Neuronal stem cell (in vitro differentiated cells): ENCODE results near the gene GUCA1A.
"Not testable (repeated sequence)": the region's sequence is repeated elsewhere in the genome, so short reads cannot be mapped to it uniquely, and the experiment has no call there.

ENCODE experiments used
- DNase-seq: peaks from one replicate; pipeline ENCODE4 v3.0.0-alpha.2; 2013; ENCODE audit warnings: low spot score
- H2AFZ ChIP-seq: one replicate; pipeline ENCODE4 v1.6.1; 2013; ENCODE audit warnings: mild to moderate bottlenecking, low read length, inconsistent platforms
- H2AK5ac ChIP-seq: 2 replicates; pipeline ENCODE4 v1.6.1; 2013; ENCODE audit warnings: low read depth, mild to moderate bottlenecking, inconsistent platforms, low read length, moderate library complexity, mixed read lengths
- H2BK120ac ChIP-seq: 2 replicates; pipeline ENCODE4 v1.6.1; 2013; ENCODE audit warnings: low read depth, mild to moderate bottlenecking, inconsistent platforms, low read length, moderate library complexity, mixed read lengths
- H2BK12ac ChIP-seq: one replicate; pipeline ENCODE4 v1.6.1; 2013; ENCODE audit warnings: low read length, inconsistent platforms
- H2BK15ac ChIP-seq: 2 replicates; pipeline ENCODE4 v1.6.1; 2013; ENCODE audit warnings: mild to moderate bottlenecking, low read length, inconsistent platforms, mixed read lengths
- H2BK5ac ChIP-seq: one replicate; pipeline ENCODE4 v1.6.1; 2013; ENCODE audit warnings: inconsistent platforms, mild to moderate bottlenecking, low read length, moderate library complexity
- H3K14ac ChIP-seq: one replicate; pipeline ENCODE4 v1.6.1; 2013; ENCODE audit warnings: low read length, inconsistent platforms
- H3K18ac ChIP-seq: 2 replicates; pipeline ENCODE4 v1.6.1; 2013; ENCODE audit warnings: low read length, inconsistent platforms
- H3K23ac ChIP-seq: 2 replicates; pipeline ENCODE4 v1.6.1; 2013; ENCODE audit warnings: low read depth, mild to moderate bottlenecking, mixed read lengths, low read length, inconsistent platforms; ENCODE audit not compliant: poor library complexity
- H3K27ac ChIP-seq: replicated peaks from 3 replicates; pipeline ENCODE4 v1.5.1; 2013; ENCODE audit warnings: low read length, inconsistent platforms
- H3K27me3 ChIP-seq, 3 experiments: 2 replicates each; pipeline ENCODE4 v1.6.1; 2013; ENCODE audit warnings: low read length in 3 of 3, mild to moderate bottlenecking in 2 of 3, inconsistent platforms in 1 of 3, low read depth in 1 of 3, mixed read lengths in 1 of 3, moderate library complexity in 1 of 3; ENCODE audit not compliant: control insufficient read depth in 3 of 3, insufficient read depth in 3 of 3
- H3K36me3 ChIP-seq, 2 donors: replicated peaks in 1 of 2; 2 replicates each; pipeline ENCODE4 v1.6.1; 2013; ENCODE audit warnings: low read length in 2 of 2; ENCODE audit not compliant: control insufficient read depth in 2 of 2, insufficient read depth in 2 of 2
- H3K4ac ChIP-seq: 2 replicates; pipeline ENCODE4 v1.6.1; 2013; ENCODE audit warnings: inconsistent platforms, mild to moderate bottlenecking, low read length, moderate library complexity
- H3K4me1 ChIP-seq, 2 donors: 1 replicate in 1 of 2; 2 replicates in 1 of 2; pipeline ENCODE4 v1.6.1; 2013; ENCODE audit warnings: low read length in 2 of 2, low read depth in 1 of 2; ENCODE audit not compliant: control insufficient read depth in 2 of 2, insufficient read depth in 1 of 2
- H3K4me2 ChIP-seq: one replicate; pipeline ENCODE4 v1.6.1; 2013; ENCODE audit warnings: mild to moderate bottlenecking, low read length, inconsistent platforms; ENCODE audit not compliant: insufficient read depth, poor library complexity, severe bottlenecking
- H3K4me3 ChIP-seq, 2 donors: 2 replicates each; pipeline ENCODE4 v1.5.1; 2013; ENCODE audit warnings: low read length in 2 of 2, mild to moderate bottlenecking in 2 of 2, inconsistent platforms in 1 of 2, moderate library complexity in 1 of 2
- H3K79me1 ChIP-seq: one replicate; pipeline ENCODE4 v1.6.1; 2013; ENCODE audit warnings: low read depth, mild to moderate bottlenecking, inconsistent platforms, low read length, moderate library complexity
- H3K9ac ChIP-seq: one replicate; pipeline ENCODE4 v1.6.1; 2013; ENCODE audit warnings: mild to moderate bottlenecking, low read depth, low read length, inconsistent platforms; ENCODE audit not compliant: poor library complexity
- H3K9me3 ChIP-seq, 2 donors: replicated peaks in 1 of 2; 2 replicates each; pipeline versions ENCODE3 to v1.6.1; 2013; ENCODE audit warnings: low read length in 2 of 2, mild to moderate bottlenecking in 2 of 2, inconsistent platforms in 1 of 2, low read depth in 1 of 2, mixed read lengths in 1 of 2, moderate library complexity in 1 of 2; ENCODE audit not compliant: control insufficient read depth in 2 of 2, insufficient read depth in 1 of 2
- H4K8ac ChIP-seq: one replicate; pipeline ENCODE4 v1.6.1; 2013; ENCODE audit warnings: low read depth, mild to moderate bottlenecking, inconsistent platforms, low read length, moderate library complexity
- H4K91ac ChIP-seq: one replicate; pipeline ENCODE4 v1.6.1; 2013; ENCODE audit warnings: low read length, low read depth, mild to moderate bottlenecking, inconsistent platforms; ENCODE audit not compliant: poor library complexity
- WGBS, 2 donors: extraction: QIAGEN DNeasy Blood & Tissue Kit; methylation state at CpG; one replicate each; pipeline ENCODE4 v1.1.7; 2013; ENCODE audit warnings: missing lambda C conversion rate in 2 of 2, mixed read lengths in 1 of 2; ENCODE audit not compliant: insufficient read length in 2 of 2, insufficient replicate concordance in 1 of 2; ENCODE audit errors: extremely low coverage in 2 of 2; 5-methylcytosine and 5-hydroxymethylcytosine counted together

Gene GUCA1A

GRCh38 chr6:42188406-42188805 is 15.2 kb downstream of the GUCA1A start:
- peaks cover 0 to 1% of the 10 kb centered on the region in 2 donors for H3K4me1 ChIP-seq
- H3K9me3 ChIP-seq: no peaks in the 10 kb centered on the region
- H3K4me3 ChIP-seq: no peak overlapping the region
- no peak overlapping the region for H2AFZ ChIP-seq
- no peak overlapping the region for H4K8ac ChIP-seq
- H3K27ac ChIP-seq: no peak overlapping the region
- H2BK5ac ChIP-seq: no peak overlapping the region
- no peak overlapping the region for H4K91ac ChIP-seq
- H3K4me2 ChIP-seq: no peak overlapping the region
- H2AK5ac ChIP-seq: no peak overlapping the region
- H3K23ac ChIP-seq: no peak overlapping the region
- WGBS, 2 donors: no CpG with 5 or more reads among the region's 6 CpGs
- no peak overlapping the region for H3K18ac ChIP-seq
- no peaks in the 10 kb centered on the region for H3K36me3 ChIP-seq
- no peak overlapping the region for H3K9ac ChIP-seq
- no peak overlapping the region for H2BK15ac ChIP-seq
- H3K4ac ChIP-seq: no peak overlapping the region
- H3K27me3 ChIP-seq: no peaks in the 10 kb centered on the region
- H3K79me1 ChIP-seq: no peaks in the 10 kb centered on the region
- no peak for DNase-seq
- H3K14ac ChIP-seq: no peak overlapping the region
- H2BK120ac ChIP-seq: no peak overlapping the region
- H2BK12ac ChIP-seq: no peak overlapping the region

- no peak overlapping the region for H2BK12ac ChIP-seq
- no CpG with 5 or more reads among the region's 5 CpGs for WGBS, 2 donors
- no peak overlapping the region for H3K9ac ChIP-seq
- H3K18ac ChIP-seq: no peak overlapping the region
- H3K23ac ChIP-seq: no peak overlapping the region
- no peaks in the 10 kb centered on the region for H3K9me3 ChIP-seq
- H3K36me3 ChIP-seq: no peaks in the 10 kb centered on the region
- H2BK15ac ChIP-seq: no peak overlapping the region
- H2BK5ac ChIP-seq: no peak overlapping the region
- H2BK120ac ChIP-seq: no peak overlapping the region
- no peak overlapping the region for H3K14ac ChIP-seq
- H3K79me1 ChIP-seq: no peaks in the 10 kb centered on the region
- DNase-seq: no peak
- no peak overlapping the region for H3K4me2 ChIP-seq
- no peak overlapping the region for H2AK5ac ChIP-seq
- H3K27me3 ChIP-seq: no peaks in the 10 kb centered on the region
- H2AFZ ChIP-seq: no peak overlapping the region
- no peak overlapping the region for H3K27ac ChIP-seq
- no peak overlapping the region for H4K8ac ChIP-seq
- no peak overlapping the region for H3K4ac ChIP-seq
- H3K4me1 ChIP-seq: peaks cover 0 to 2% of the 10 kb centered on the region in 2 donors
- H3K4me3 ChIP-seq: no peak overlapping the region
- H4K91ac ChIP-seq: no peak overlapping the region
Observed at GRCh38 chr6:42190554-42191183, 17.5 kb downstream of the GUCA1A start.

DNA sequence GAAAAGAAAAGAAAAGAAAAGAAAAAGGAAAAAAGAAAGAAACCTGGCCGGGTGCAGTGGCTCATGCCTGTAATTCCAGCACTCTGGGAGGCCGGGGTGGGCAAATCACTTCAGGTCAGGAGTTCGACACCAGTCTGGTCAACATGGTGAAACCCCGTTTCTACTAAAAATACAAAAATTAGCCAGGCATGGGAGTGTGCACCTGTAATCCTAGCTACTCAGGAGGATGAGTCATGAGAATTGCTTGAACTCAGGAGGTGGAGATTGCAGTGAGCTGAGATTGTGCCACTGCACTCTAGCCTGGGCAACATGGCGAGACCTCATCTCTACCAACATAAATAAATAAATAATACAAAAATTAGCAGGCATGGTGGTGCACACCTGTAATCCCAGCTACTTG is 19.2 kb downstream of the GUCA1A start:
- H3K4ac ChIP-seq, H3K79me1 ChIP-seq, H4K91ac ChIP-seq, H3K18ac ChIP-seq, DNase-seq, H2AK5ac ChIP-seq, H3K36me3 ChIP-seq, H3K27me3 ChIP-seq, H2BK5ac ChIP-seq, H2BK120ac ChIP-seq, H2BK15ac ChIP-seq, H3K9me3 ChIP-seq, H3K14ac ChIP-seq, H3K4me2 ChIP-seq, H2AFZ ChIP-seq, H3K27ac ChIP-seq, H4K8ac ChIP-seq, H3K9ac ChIP-seq, H3K23ac ChIP-seq, H3K4me3 ChIP-seq, H2BK12ac ChIP-seq, H3K4me1 ChIP-seq: not testable (repeated sequence)
- no CpG with 5 or more reads among the region's 5 CpGs for WGBS, 2 donors

- no peak overlapping the region for H3K14ac ChIP-seq
- no peak overlapping the region for H3K18ac ChIP-seq
- H2AK5ac ChIP-seq: no peak overlapping the region
- no peak overlapping the region for H2BK15ac ChIP-seq
- no peak overlapping the region for H2AFZ ChIP-seq
- H2BK120ac ChIP-seq: no peak overlapping the region
- H4K91ac ChIP-seq: no peak overlapping the region
- H2BK12ac ChIP-seq: no peak overlapping the region
- H3K4me3 ChIP-seq: no peak overlapping the region
- H3K4me2 ChIP-seq: no peak overlapping the region
- no peak overlapping the region for H3K4ac ChIP-seq
- no peaks in the 10 kb centered on the region for H3K9me3 ChIP-seq
- no peaks in the 10 kb centered on the region for H3K36me3 ChIP-seq
- no peaks in the 10 kb centered on the region for H3K27me3 ChIP-seq
- H4K8ac ChIP-seq: no peak overlapping the region
- WGBS, 2 donors: no CpG with 5 or more reads among the region's 8 CpGs
- H2BK5ac ChIP-seq: no peak overlapping the region
- no peak overlapping the region for H3K27ac ChIP-seq
- no peak for DNase-seq
- H3K23ac ChIP-seq: no peak overlapping the region
- no peaks in the 10 kb centered on the region for H3K79me1 ChIP-seq
- peaks cover 0 to 2% of the 10 kb centered on the region in 2 donors for H3K4me1 ChIP-seq
- no peak overlapping the region for H3K9ac ChIP-seq
Observed at GRCh38 chr6:42193491-42193894, 20.3 kb downstream of the GUCA1A start.
